Activated CD4-positive, alpha-beta T cell treated with anti-CD3 and anti-CD28 coated beads, Interleukin-2, amount 10 ng/mL, durations not matched to agents 24 days and 14 days (primary cell): Measurements from ENCODE around the gene HSP90AB1. TPM values are rescaled to one million over a fixed set of nuclear protein-coding genes. Genes with fewer than 3 reads are reported as not detected.

Source experiments
- DNase-seq: peaks from one replicate; pipeline ENCODE4 v3.0.0; 2022
- H3K27ac Mint-ChIP-seq: one replicate; pipeline ENCODE4 v1.8.0; 2022; ENCODE audit warnings: mild to moderate bottlenecking, mixed read lengths
- H3K27me3 Mint-ChIP-seq: one replicate; pipeline ENCODE4 v1.8.0; 2022; ENCODE audit warnings: mixed read lengths
- H3K36me3 Mint-ChIP-seq: one replicate; pipeline ENCODE4 v1.8.0; 2022; ENCODE audit warnings: low read depth, mild to moderate bottlenecking, mixed read lengths
- H3K4me1 Mint-ChIP-seq: one replicate; pipeline ENCODE4 v1.8.0; 2021; ENCODE audit warnings: mixed read lengths
- H3K4me3 Mint-ChIP-seq: one replicate; pipeline ENCODE4 v1.8.0; 2022; ENCODE audit warnings: mild to moderate bottlenecking, moderate library complexity, mixed read lengths
- H3K9me3 Mint-ChIP-seq: one replicate; pipeline ENCODE4 v1.8.0; 2021; ENCODE audit warnings: mixed read lengths
- intact Hi-C: fragments of 100-400 bp; cut with micrococcal nuclease; formaldehyde crosslinking; loops from one replicate; pipeline ENCODE4 v1.15.1; 2023
- total RNA-seq: library from RNA; stranded (reverse); gene quantifications from 2 replicates; pipeline ENCODE4 v1.2.3, GENCODE V29; 2022

The HSP90AB1 gene
- total RNA-seq, 1 donor from 2014 or later, result 2,450 TPM

GRCh38 chr6:44275749-44276648, 29.1 kb downstream of the HSP90AB1 start:
- Mint-ChIP-seq H3K36me3 (no peaks in the 10 kb centered on the region), H3K9me3 (no peaks in the 10 kb centered on the region), H3K4me3 (no peak overlapping the region), H3K27me3 (peaks cover 60% of the 10 kb centered on the region), H3K27ac (no peak overlapping the region), H3K4me1 (peaks cover 2% of the 10 kb centered on the region)
- DNase-seq, result peak; percentile 77
- intact Hi-C loops, result no loop called here

GRCh38 chr6:44276667-44277640, 30.1 kb downstream of the HSP90AB1 start:
- no peak overlapping the region for H3K4me3 Mint-ChIP-seq
- H3K27ac Mint-ChIP-seq, result no peak overlapping the region
- no peak for DNase-seq
- intact Hi-C loops, result no loop called here
- H3K36me3 Mint-ChIP-seq, result no peaks in the 10 kb centered on the region
- H3K27me3 Mint-ChIP-seq, result peaks cover 50% of the 10 kb centered on the region
- peaks cover 2% of the 10 kb centered on the region for H3K4me1 Mint-ChIP-seq
- no peaks in the 10 kb centered on the region for H3K9me3 Mint-ChIP-seq

- H3K27me3 Mint-ChIP-seq, result peaks cover 43% of the 10 kb centered on the region
- H3K4me3 Mint-ChIP-seq, result no peak overlapping the region
- H3K9me3 Mint-ChIP-seq, result no peaks in the 10 kb centered on the region
- H3K36me3 Mint-ChIP-seq, result no peaks in the 10 kb centered on the region
- peaks cover 2% of the 10 kb centered on the region for H3K4me1 Mint-ChIP-seq
- H3K27ac Mint-ChIP-seq, result no peak overlapping the region
- DNase-seq, result no peak
- intact Hi-C loops, result no loop called here
Observed at GRCh38 chr6:44277763-44278162, 30.9 kb downstream of the HSP90AB1 start.

- Mint-ChIP-seq H3K4me3 (no peak overlapping the region), H3K36me3 (no peaks in the 10 kb centered on the region), H3K9me3 (no peaks in the 10 kb centered on the region), H3K4me1 (peaks cover 2% of the 10 kb centered on the region), H3K27ac (no peak overlapping the region), H3K27me3 (peaks cover 37% of the 10 kb centered on the region)
- no peak for DNase-seq
- intact Hi-C loops, result no loop called here
Observed at GRCh38 chr6:44278315-44278714, 31.4 kb downstream of the HSP90AB1 start.

- Mint-ChIP-seq H3K27me3 (peaks cover 33% of the 10 kb centered on the region), H3K36me3 (no peaks in the 10 kb centered on the region), H3K27ac (no peak overlapping the region), H3K4me1 (peaks cover 2% of the 10 kb centered on the region), H3K4me3 (no peak overlapping the region), H3K9me3 (no peaks in the 10 kb centered on the region)
- DNase-seq, result no peak
- intact Hi-C loops, result no loop called here
Observed at GRCh38 chr6:44278774-44279697, 32.1 kb downstream of the HSP90AB1 start.

GRCh38 chr6:44284121-44284520, 37.2 kb downstream of the HSP90AB1 start:
- DNase-seq, result no peak
- Mint-ChIP-seq H3K27me3 (peaks cover 24% of the 10 kb centered on the region), H3K36me3 (no peaks in the 10 kb centered on the region), H3K27ac (no peak overlapping the region), H3K4me3 (no peak overlapping the region), H3K9me3 (no peaks in the 10 kb centered on the region), H3K4me1 (no peaks in the 10 kb centered on the region)
- intact Hi-C loops, result no loop called here

GRCh38 chr6:44284867-44285266, 38.0 kb downstream of the HSP90AB1 start:
- Mint-ChIP-seq H3K27me3 (peaks cover 28% of the 10 kb centered on the region), H3K27ac (no peak overlapping the region), H3K36me3 (no peaks in the 10 kb centered on the region), H3K4me1 (no peaks in the 10 kb centered on the region), H3K4me3 (no peak overlapping the region), H3K9me3 (no peaks in the 10 kb centered on the region)
- DNase-seq, result no peak
- intact Hi-C loops, result no loop called here

- Mint-ChIP-seq H3K27me3 (peaks cover 32% of the 10 kb centered on the region), H3K9me3 (no peaks in the 10 kb centered on the region), H3K4me1 (no peaks in the 10 kb centered on the region), H3K27ac (no peak overlapping the region), H3K4me3 (no peak overlapping the region), H3K36me3 (no peaks in the 10 kb centered on the region)
- no peak for DNase-seq
- intact Hi-C loops, result no loop called here
Observed at GRCh38 chr6:44285552-44286284, 38.8 kb downstream of the HSP90AB1 start.

GRCh38 chr6:44286285-44286565, 39.3 kb downstream of the HSP90AB1 start:
- H3K27me3 Mint-ChIP-seq, result peaks cover 35% of the 10 kb centered on the region
- no peak for DNase-seq
- H3K9me3 Mint-ChIP-seq, result no peaks in the 10 kb centered on the region
- no peaks in the 10 kb centered on the region for H3K36me3 Mint-ChIP-seq
- H3K4me3 Mint-ChIP-seq, result no peak overlapping the region
- H3K4me1 Mint-ChIP-seq, result no peaks in the 10 kb centered on the region
- intact Hi-C loops, result no loop called here
- H3K27ac Mint-ChIP-seq, result no peak overlapping the region

- no peak overlapping the region for H3K27ac Mint-ChIP-seq
- H3K36me3 Mint-ChIP-seq, result no peaks in the 10 kb centered on the region
- H3K4me1 Mint-ChIP-seq, result no peaks in the 10 kb centered on the region
- no peak for DNase-seq
- H3K9me3 Mint-ChIP-seq, result no peaks in the 10 kb centered on the region
- H3K4me3 Mint-ChIP-seq, result no peak overlapping the region
- H3K27me3 Mint-ChIP-seq, result peaks cover 38% of the 10 kb centered on the region
- intact Hi-C loops, result no loop called here
Observed at GRCh38 chr6:44286747-44287146, 39.8 kb downstream of the HSP90AB1 start.

GRCh38 chr6:44289726-44290260, 42.9 kb downstream of the HSP90AB1 start:
- no peak overlapping the region for H3K4me3 Mint-ChIP-seq
- H3K4me1 Mint-ChIP-seq, result no peaks in the 10 kb centered on the region
- intact Hi-C loops, result no loop called here
- DNase-seq, result no peak
- H3K27ac Mint-ChIP-seq, result no peak overlapping the region
- H3K27me3 Mint-ChIP-seq, result peaks cover 47% of the 10 kb centered on the region
- H3K9me3 Mint-ChIP-seq, result no peaks in the 10 kb centered on the region
- H3K36me3 Mint-ChIP-seq, result no peaks in the 10 kb centered on the region

- intact Hi-C loops, result no loop called here
- H3K27ac Mint-ChIP-seq, result no peak overlapping the region
- no peak overlapping the region for H3K4me3 Mint-ChIP-seq
- no peaks in the 10 kb centered on the region for H3K4me1 Mint-ChIP-seq
- H3K27me3 Mint-ChIP-seq, result peaks cover 62% of the 10 kb centered on the region
- no peaks in the 10 kb centered on the region for H3K36me3 Mint-ChIP-seq
- no peaks in the 10 kb centered on the region for H3K9me3 Mint-ChIP-seq
- no peak for DNase-seq
Observed at GRCh38 chr6:44291841-44292240, 44.9 kb downstream of the HSP90AB1 start.
